Stimulated activated CD4-positive, alpha-beta T cell treated with anti-CD3 and anti-CD28 coated beads, TNF-alpha, amount 100 ng/mL, for 1 hour (primary cell): ENCODE results near the gene MUC5B.

Experiments used
- DNase-seq, 3 donors: peaks; one replicate each; pipeline ENCODE4 v3.0.0-alpha.2; 2020; ENCODE audit warnings: low read depth in 3 of 3, low spot score in 1 of 3

Gene MUC5B

GRCh38 chr11:1308743-1309497 is 86.1 kb downstream of the MUC5B start:
- DNase-seq, result no peak

DNA sequence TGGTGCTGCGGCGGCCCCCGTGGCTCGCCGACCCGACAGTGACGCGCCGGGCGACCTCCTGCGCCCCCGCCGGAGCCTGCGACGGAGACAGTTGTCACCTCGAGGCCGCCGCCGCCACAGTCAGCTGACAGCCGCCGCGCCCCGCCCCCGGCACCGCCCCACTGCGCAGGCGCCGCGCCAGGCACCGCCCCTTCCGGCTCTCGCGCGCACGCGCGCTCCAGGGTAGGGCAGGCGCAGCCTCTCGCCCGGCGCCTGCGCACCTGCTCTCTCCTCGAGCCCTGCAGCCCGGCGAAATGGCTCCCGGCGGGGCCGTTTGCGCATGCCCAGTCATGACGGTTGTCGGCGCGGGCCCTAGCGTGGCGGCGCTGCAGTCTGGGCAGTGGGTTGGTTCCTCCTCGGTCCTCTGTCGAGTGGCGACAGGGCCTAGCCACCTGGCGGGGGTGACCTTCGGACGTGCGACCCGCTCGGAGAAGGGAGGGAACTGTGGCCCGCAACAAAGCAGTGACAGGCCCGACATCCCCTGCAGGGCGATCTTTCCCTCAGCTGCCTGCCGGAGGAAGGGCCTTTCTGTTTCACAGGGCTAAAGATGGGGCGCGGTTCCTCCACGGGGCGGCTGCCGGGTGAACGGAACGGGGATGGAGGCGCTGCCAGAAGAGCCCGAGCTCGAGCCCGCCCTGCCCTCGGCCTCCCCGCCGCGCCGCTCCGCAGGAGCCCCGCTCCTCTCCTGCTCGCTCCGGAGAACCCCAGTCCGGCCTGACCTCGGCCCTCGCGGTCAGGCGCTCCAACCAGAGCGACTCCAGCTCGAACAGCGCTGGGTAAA is 86.8 kb downstream of the MUC5B start, which contains the start of gene TOLLIP:
Gene TOLLIP (minus strand): TSS at position 135 of the 820 bp plus-strand sequence. CDS start 134 bp downstream, at position 1.
- DNase-seq, result peak; percentile 95 to 98 (median 98)

DNA sequence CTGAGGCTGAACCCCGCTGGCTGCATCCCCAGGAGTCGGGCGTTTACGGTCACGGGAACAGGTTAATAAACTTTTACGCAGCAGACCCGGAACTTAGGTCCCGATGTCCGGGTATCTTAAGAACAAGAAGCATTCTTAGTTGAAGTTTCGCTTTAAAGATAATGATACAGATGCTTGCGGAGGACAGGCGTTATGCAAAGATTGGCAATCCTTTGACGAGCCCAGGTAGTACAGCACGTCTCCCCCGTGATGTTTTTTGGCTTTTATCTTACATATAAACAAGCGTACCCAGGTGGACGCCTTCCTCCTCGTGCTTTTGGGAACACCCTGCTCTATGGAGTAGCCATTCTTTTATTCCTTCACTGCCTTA is 87.4 kb downstream of the MUC5B start:
- no peak for DNase-seq

DNA sequence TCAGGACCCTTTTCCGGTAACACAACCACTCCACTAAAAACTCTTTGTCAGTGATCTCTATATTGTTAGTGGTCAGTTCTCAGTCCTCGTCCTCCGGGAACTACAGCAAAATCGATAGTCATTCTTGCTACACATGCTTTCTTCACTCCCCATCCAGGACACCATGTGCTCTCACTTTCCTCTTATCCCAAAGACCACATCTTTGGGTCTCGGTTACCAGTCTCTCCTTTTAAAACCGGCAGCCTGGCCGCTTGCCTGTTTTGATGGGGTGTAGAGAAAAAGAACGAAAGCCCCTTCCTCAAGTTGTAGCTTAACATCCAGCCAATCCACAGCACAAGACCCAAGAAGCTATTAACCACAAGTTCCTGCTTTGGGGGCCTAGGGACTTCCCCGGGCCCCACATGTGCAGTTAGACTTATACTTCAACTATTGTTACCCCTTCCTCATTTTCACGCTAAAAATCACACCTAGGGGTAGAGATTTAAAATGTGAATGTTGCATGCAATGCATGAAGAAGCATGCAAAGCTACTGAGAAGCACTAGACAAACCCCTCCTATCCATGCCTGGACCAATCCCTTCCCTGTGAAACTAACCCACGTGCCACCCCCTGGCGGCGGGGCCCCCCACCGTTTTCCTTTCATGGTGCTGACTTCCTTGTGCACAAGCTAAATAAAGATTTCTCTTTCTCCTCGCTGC is 88.1 kb downstream of the MUC5B start:
- DNase-seq, result no peak
